Prostate gland (tissue), 2 donors: Measurements from ENCODE around the gene EXOC3. TPM values are rescaled to one million over a fixed set of nuclear protein-coding genes. Genes with fewer than 3 reads are reported as not detected.

ENCODE experiments used
- DNase-seq: peaks from one replicate; pipeline ENCODE4 v3.0.0-alpha.2; 2019; ENCODE audit warnings: low spot score
- H3K27ac ChIP-seq, 2 donors: fragments of 200-600 bp; sonication (generic); 2 replicates each; pipeline ENCODE4 v1.5.1; 2017 to 2019
- H3K27me3 ChIP-seq: fragments of 200-600 bp; sonication (generic); replicated peaks from 2 replicates; pipeline ENCODE4 v1.5.1; 2019; ENCODE audit not compliant: insufficient read depth
- H3K36me3 ChIP-seq, 2 donors: fragments of 200-600 bp; sonication (generic); 1 replicate in 1 of 2; 2 replicates in 1 of 2; pipeline versions ENCODE4 v1.5.1 to v1.8.1; 2017 to 2019
- H3K4me1 ChIP-seq: fragments of 200-600 bp; sonication (generic); replicated peaks from 2 replicates; pipeline ENCODE4 v1.5.1; 2019
- H3K4me3 ChIP-seq, 2 donors: fragments of 200-600 bp; sonication (generic); 2 replicates each; pipeline ENCODE4 v1.5.1; 2017 to 2019
- H3K9me3 ChIP-seq: fragments of 200-600 bp; sonication (generic); 2 replicates; pipeline ENCODE4 v1.5.1; 2017
- CTCF ChIP-seq, 4 experiments: fragments of 200-600 bp in 2 of 4; fragments of 450-650 bp in 2 of 4; sonication (generic) in 2 of 4; IDR thresholded peaks; 1 replicate in 3 of 4; 2 replicates in 1 of 4; pipeline ENCODE4 v1.5.1; 2016 to 2019; ENCODE audit warnings: antibody characterized with exemption in 4 of 4, mild to moderate bottlenecking in 2 of 4, moderate library complexity in 2 of 4
- POLR2A ChIP-seq: fragments of 450-650 bp; IDR thresholded peaks from one replicate; pipeline ENCODE4 v1.6.1; 2016; ENCODE audit warnings: antibody characterized with exemption, mild to moderate bottlenecking
- POLR2AphosphoS5 ChIP-seq: sonication (generic); formaldehyde crosslinking; IDR thresholded peaks from one replicate; pipeline ENCODE4 v1.6.1; 2017; ENCODE audit warnings: antibody characterized with exemption
- WGBS: methylation state at CpG from one replicate; pipeline ENCODE4 v1.1.5; 2018; 5-methylcytosine and 5-hydroxymethylcytosine counted together
- intact Hi-C: fragments of 100-400 bp; cut with DNase I; formaldehyde crosslinking; loops from one replicate; pipeline ENCODE4 v1.14.2; 2022
- total RNA-seq, 2 donors: library from RNA; depleted of rRNA; stranded (reverse); fragments of >200 nt; gene quantifications; one replicate each; pipeline ENCODE4 v1.1.0, GENCODE V29; 2016

The EXOC3 gene
- total RNA-seq, 2 donors from 2014 or later = 44.3 to 79.7 TPM

- H3K36me3 ChIP-seq = no peaks in the 10 kb centered on the region
- H3K4me1 ChIP-seq = no peaks in the 10 kb centered on the region
- no peak overlapping the region for H3K4me3 ChIP-seq
- no peak overlapping the region for H3K27ac ChIP-seq
- WGBS = 51% methylated on average over 10 of the region's 10 CpGs
- DNase-seq = no peak
- no peaks in the 10 kb centered on the region for H3K9me3 ChIP-seq
- peaks cover 13% of the 10 kb centered on the region for H3K27me3 ChIP-seq
- TF ChIP-seq POLR2AphosphoS5 (no peak), POLR2A (no peak), CTCF (IDR thresholded peaks at IDR 0.05) (no peak)
- intact Hi-C loops = no loop called here
Observed at GRCh38 chr5:516338-516925, 73.5 kb downstream of the EXOC3 start.

Other genes with a start within 250 kb of the EXOC3 start
- 1 to 10 TPM; 4.7 to 5.2 TPM for gene CCDC127, start 225.0 kb upstream of the EXOC3 start, total RNA-seq
- gene SDHA, start 224.9 kb upstream of the EXOC3 start, total RNA-seq = 10 to 100 TPM; 66.7 to 99.1 TPM
- 100 to 1,000 TPM; 118 to 131 TPM for gene PDCD6, start 171.5 kb upstream of the EXOC3 start, total RNA-seq
- 10 to 100 TPM in 1 of 2 donors, 1 to 10 TPM in 1; 1.9 to 17.7 TPM for gene AHRR, start 121.5 kb upstream of the EXOC3 start, total RNA-seq
- gene SLC9A3, start 81.3 kb downstream of the EXOC3 start, total RNA-seq = 1 to 10 TPM; 4.3 to 5.3 TPM
- 10 to 100 TPM in 1 of 2 donors, 1 to 10 TPM in 1; 6.4 to 12.8 TPM for gene CEP72, start 169.2 kb downstream of the EXOC3 start, total RNA-seq